ENCODE measurements around the gene KIF11. TPM values are rescaled to one million over a fixed set of nuclear protein-coding genes. Genes with fewer than 3 reads are reported as not detected.

The KIF11 gene
- total RNA-seq, 1 experiment from 2014 or later, result 74.3 TPM

DNA sequence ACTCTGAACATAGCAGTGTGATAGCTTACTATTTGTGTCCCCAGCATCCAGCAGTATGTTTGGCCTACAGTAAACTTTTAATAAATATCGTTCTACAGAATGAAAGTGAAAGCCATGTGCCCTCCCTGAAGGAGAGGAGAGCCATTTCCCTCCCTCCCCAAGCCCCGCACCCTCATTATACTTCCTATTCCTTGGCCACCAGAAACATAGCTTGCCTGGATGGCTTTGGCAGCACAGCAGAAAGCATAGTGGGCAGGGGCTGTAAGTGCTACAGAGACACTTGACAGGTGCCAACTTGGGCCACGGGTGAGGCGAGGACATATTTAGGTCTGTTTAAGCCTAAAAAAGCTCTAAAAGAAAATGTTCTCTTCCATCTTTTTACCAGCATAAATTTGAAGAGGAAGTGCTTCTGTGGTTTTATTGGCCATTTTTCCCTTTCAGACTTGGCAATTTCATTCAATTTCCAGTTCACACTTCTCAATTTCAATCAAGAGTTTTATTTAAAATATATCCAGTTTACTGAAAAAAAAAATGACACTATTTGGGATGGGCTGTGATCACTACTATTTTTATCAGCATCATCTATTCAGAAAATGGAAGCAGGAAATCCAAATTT, 109.5 kb downstream of the KIF11 start:
- no peak for DNase-seq (ENCODE audit: low spot score)

Other genes starting within 250 kb of the KIF11 start
- 55.1 and 72.9 TPM in 2 replicates for gene IDE, start 19.0 kb upstream of the KIF11 start, total RNA-seq (2014; rRNA removed; shearing (Covaris generic))
- not detected in 2 replicates for gene HHEX, start 96.8 kb downstream of the KIF11 start, total RNA-seq (2014; rRNA removed; shearing (Covaris generic))

Data from A172 (cell line).